Endometrial microvascular endothelial cells (primary cell): ENCODE results near the gene BMP2K. TPM values are rescaled to one million over a fixed set of nuclear protein-coding genes. Genes with fewer than 3 reads are reported as not detected.

Experiments
- in situ Hi-C: cut with HindIII; loops from 2 replicates; pipeline ENCODE4 v1.10.0; 2017; ENCODE audit warnings: low sequenced_read_pairs, low pct_unique_long_range_greater_than_20kb; ENCODE audit errors: inconsistent ontology term
- total RNA-seq: library from RNA; depleted of rRNA; stranded (reverse); fragments of >200 nt; gene quantifications from one replicate; pipeline ENCODE4 v1.2.3, GENCODE V29; 2015; ENCODE audit errors: inconsistent ontology term

BMP2K gene
- 26.7 TPM for total RNA-seq

DNA sequence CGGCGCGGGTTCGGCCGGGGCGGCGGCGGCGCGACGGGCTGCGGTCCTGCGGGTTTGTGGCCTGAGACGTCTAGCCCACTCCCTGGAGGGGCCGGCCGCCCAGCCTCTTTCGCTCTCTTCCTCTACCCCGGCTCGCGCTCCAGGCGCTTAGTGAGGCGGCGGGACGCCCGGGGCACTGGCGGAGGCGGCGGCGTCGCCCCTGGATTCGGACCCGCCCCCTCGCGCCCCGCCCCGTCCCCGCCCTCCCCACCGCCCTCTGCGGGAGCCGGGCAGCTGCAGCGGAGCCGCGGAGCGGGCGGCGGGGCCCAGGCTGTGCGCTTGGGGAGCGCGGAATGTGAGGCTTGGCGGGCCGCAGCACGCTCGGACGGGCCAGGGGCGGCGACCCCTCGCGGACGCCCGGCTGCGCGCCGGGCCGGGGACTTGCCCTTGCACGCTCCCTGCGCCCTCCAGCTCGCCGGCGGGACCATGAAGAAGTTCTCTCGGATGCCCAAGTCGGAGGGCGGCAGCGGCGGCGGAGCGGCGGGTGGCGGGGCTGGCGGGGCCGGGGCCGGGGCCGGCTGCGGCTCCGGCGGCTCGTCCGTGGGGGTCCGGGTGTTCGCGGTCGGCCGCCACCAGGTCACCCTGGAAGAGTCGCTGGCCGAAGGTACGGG, at the start of gene BMP2K:
BMP2K (plus strand) TSS at position 272 of the 650 bp plus-strand sequence; CDS start at position 466, 194 bp downstream.
- in situ Hi-C loops = no loop called here

DNA sequence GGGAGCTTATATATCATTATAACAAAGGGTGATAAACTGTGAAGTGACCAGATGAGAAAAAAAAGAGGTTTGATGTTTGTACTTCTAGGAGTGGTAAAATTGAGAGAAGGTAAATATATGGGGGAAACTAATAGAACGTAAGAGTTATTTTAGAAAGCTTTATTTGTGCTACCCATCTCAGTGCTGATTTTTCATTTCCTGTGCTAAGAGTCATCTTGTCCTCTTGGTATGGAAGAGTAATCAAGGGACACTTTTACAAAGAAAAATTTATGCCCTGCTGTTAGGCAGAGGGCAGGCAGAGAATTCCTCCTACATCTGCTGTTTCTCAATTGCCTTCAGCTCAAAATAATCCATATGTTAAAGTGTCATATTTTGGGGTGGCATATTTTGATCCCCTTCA, 49.6 kb upstream of the BMP2K start:
- in situ Hi-C loops = no loop called here

DNA sequence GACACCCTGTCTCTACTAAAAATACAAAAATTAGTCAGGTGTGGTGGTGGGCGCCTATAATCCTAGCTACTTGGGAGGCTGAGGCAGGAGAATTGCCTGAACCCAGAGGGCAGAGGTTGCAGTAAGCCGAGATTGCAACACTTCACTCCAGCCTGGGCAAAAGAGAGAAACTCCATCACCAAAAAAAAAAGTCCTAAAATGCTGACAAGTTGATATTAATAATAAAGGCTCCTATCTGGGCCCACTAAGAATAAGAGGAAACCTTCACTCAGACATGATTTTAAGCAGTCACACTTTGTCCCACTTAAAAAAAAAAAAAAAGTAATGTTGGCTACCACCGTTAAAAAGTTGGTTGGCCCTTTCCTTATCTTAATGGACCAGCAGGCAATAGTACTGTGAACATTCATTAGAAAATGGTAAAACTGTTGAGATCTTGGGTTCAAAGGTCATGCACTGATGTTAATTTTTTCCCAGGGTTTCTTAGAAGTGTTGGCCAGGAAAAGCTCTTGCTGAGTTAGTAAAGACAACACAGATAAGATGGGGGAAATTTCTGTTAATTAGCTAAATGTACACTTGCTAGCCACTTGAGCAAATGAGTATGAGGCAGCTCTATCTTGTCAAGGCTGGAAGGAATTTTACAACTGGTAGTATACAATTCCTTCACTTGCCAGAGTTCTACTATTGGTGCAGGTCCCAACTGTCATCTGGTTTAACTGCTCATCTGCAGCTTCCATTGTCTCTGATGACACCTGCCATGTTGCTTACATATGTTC, 43.6 kb upstream of the BMP2K start:
- in situ Hi-C loops = no loop called here

DNA sequence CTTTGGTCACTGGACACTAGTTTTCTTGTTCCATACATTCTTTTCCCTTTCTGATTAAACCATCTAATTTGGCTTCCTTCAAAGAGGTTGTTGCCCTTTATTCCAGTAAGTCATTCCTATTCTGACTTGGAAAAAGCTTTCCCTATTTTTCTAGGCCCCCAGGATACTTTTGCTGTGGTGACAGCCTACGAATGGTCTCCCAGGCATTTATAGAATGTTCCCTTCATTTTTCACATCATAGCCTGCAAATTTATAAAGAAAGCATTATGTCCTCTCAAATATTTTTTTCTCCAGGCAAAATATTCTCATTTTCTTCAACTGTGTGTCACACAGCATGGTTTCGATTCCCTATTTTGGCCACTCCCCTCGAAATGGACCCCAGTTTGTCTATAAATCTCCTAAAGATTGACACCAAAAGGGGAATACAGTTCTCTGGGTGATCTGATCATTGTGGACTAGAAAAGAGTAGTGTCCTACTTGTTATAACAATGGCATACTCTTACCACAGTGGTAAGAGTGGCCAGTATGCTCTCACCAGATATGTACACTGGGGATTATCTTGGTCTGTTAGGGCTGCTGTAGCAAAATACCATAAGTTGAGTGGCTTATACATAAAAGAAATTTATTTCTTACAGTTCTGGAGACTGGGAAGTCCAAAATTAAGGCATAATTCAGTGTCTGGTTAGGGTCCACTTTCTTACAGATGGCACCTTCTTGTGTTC, 41.5 kb upstream of the BMP2K start:
- in situ Hi-C loops = no loop called here

DNA sequence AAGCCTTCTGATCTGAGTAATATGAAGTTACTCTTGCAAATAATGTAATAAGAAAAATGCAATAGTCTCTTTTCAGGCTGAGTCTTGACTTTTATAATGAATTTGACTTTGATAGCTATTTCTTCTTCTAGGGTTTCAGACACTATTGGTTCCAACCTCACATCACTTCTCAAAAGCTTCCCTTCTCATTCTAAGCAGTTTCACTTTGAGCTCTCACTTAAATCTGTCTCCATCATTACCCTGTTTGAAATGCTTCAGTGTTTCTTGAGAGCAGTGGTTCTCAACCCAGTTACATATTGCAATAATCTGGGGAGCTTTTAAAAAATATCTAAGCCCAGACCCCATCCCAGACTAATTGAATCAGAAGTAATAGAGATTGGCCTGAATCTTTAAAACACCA, 40.5 kb upstream of the BMP2K start:
- in situ Hi-C loops = no loop called here

DNA sequence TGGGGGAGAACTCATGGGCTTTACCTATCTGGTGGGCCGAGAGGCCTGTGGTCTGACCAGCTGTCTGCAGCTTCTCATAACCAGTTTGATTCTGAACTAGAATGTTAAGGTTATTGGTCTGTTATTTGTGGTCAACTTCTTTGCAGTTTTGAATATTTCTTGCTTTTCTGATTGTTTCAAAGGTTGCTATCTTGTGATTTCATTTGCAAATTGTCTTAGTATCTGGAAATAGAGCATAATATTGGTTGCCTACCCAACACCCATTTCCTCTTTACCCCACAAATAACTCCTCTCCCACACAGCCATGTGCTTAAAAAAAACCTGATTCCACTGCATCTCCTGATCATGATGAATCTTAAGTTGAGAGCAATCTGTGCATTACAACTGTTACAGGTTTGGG, 39.1 kb upstream of the BMP2K start:
- in situ Hi-C loops = no loop called here

DNA sequence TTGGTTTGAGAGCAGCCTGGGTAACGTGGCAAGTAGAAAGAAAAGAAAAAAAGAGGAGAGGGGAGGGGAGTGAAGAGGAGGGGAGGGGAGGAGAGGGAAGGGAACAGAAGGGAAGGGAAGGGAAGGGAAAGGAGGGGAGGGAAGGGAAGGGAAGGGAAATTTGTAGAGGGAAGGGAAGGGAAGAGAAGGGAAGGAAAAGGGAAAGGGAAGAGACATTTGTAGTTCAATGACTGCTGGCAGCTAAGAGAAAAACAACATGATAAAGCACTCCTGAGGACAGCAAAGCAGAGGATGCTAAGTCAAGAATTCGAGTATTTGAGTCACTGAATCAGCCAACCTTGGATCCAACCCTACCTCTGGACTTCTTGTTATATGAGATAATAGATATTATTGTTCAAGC, 38.2 kb upstream of the BMP2K start:
- in situ Hi-C loops = no loop called here

DNA sequence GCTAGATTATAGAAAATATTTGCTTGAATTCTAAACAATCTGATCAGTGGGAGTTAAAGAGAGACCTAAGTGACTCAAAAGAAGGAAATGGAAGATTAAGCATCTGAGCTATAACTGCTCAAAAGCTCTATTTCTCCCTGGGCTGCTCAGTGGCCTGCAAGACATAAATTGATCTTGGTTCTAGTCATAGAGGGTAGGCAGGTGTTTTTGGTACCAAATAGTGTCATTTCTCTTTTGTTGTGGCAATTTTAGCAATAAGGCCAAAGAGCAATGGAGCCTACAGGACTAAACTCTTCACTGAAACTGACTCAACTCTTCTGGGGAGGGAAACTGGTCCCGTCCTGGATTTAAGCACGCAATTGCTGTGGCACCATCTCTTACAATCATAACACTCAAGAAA, 33.9 kb upstream of the BMP2K start:
- in situ Hi-C loops = no loop called here

DNA sequence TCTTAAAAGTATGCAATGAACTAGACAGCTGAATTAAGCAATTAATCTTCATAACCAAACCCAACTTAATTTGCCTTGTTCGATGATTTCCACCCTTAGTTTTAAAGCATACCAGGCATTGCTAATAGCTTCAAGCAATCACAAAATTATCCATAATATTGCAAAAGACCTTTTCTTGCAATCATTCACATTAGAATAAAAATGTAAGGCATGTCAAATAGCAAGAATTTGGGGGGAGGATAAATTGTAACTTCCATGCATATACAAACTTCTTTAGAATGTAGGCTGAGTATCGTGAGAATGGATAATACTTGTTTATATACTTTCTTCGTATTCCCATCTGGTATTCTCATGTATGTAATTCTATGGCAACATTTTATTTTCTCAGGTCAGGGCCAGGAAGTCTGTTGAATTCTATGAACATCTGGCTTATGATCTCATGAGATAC, 28.7 kb upstream of the BMP2K start:
- in situ Hi-C loops = no loop called here

DNA sequence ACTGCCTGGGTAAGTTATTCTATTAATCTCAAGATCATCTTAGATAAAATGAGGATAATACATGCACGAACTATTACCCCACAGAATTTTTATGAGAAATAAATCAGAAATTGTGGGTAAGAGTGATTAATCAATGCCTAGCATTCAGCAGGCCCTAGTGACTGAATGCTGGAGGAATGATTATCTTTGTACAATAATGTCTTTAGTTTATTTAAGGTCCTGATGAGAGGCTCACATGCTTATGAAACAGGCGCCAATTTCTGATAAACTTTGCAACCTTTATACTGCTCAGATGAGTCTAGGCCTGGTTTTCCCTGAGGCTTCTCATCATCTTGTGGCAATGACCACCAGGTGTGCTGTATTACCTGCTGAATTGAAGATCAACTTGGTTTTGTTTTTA, 27.8 kb upstream of the BMP2K start:
- in situ Hi-C loops = no loop called here

DNA sequence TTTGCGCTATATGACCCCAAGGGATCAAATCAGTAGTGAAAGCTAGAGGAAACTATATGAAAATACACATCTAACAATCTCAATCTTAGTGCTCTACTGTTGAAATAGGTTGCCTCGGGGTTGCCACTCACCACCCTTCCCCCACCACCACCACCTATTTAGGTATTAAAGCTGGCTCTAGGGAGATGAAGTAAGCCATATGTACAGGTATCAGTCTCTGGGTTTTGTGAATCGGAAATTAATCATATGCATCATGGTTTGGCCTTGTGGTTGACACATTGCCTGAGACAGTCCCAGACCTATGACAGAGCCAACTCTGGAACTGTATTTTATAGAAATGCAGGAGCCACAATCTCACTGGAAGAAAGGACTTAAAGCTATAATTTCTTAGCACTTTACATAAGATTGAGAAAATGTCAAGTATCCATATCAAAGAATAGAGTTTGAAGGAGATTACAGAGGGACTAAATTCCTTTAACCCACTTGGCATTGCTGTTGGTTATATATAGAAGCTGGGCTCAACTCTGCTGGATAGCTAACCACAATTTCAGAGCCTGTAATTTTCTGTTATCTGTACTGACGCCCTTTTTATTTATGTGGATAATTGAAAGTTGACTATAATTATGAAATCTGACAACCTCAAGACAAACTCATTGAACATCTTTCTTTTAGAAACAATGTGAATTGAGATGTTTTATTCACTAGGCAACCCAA, 26.7 kb upstream of the BMP2K start:
- in situ Hi-C loops = no loop called here

DNA sequence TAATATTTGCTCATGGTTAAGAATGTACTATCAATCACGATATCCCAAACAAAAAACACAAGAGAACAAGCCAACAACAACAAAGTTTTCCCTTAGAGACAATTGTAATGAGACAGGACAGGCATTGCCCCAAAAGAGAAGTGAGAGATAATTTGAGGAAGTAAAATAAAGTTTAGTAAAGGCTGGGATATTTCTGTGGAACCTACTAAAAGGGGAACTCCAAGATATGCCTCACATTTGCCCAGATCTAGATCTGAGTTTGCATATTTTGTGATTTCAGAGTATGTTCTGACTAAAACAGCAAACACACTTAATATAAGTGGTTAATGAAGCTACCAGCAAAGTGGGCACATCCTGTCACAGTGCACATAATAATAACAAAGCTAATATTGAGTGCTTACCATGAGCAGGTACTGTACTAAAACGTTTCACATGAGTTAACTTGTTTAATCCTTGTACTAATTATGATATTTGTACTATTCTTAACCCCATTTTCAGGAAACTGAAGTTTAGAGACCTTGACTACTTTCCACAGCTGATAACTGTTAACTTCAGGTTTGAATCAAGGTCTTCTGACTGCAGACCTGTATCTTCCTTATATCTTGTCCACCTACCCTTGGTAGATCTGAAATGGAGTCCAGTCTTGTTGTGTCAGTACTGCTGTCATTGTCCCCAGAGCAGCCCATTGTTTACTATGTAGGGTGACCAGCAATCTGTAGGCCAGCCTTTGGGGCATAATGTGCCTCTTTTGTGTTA, 26.0 kb upstream of the BMP2K start:
- in situ Hi-C loops = no loop called here

DNA sequence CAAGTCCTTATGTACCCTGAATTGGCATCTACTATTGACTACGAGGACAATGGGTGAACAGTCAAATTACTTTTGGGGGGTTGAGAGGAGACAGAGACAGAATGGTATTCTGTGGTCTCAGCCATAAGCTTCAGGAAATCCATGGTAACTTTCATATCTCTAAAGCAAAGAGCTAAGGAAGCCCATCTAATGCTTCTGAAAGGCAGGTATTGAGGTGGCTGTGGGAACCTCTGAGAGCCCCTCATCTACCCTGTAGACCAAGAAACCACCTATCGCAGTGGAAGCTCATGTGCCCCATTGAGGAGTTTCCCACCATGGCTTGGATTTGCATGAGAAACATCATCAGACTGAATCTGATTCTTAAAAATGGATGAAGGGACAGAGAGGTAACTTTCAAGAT, 23.1 kb upstream of the BMP2K start:
- in situ Hi-C loops = no loop called here

DNA sequence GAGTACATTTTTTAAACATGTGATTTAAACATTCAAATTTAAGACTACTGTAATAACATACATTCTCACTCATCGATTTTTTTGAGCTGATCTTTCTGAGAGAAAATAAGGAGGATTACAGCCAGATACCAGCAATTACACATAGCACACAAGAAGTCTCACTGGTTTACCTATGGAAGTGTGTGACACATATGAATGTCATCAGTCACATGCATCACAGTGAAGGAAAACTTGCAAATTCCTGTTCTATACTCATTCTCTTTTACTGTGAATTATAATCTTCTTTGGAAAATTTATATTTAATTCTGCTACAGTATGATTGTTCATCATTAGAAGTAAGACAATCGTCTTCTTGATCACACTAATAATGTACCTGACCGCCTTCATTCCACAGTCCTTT, 21.3 kb upstream of the BMP2K start:
- in situ Hi-C loops = no loop called here

DNA sequence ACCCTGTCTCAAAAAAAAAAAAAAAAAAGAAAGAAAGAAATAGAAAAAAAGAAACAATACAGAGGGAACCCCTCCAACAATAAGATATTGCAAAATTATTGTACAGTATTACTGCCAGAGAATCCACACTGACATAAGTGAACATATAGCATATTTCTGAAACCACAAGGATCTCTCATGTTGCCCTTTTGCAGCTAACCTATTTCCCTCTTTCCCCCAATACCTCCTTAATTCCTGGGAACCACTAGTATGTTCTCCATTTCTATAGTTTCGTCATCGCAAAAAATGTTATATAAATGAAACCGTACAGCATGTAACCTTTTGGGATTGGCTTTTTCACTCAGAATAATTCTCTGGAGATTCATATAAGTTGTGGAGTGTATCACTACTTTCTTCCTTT, 20.0 kb upstream of the BMP2K start:
- in situ Hi-C loops = no loop called here

DNA sequence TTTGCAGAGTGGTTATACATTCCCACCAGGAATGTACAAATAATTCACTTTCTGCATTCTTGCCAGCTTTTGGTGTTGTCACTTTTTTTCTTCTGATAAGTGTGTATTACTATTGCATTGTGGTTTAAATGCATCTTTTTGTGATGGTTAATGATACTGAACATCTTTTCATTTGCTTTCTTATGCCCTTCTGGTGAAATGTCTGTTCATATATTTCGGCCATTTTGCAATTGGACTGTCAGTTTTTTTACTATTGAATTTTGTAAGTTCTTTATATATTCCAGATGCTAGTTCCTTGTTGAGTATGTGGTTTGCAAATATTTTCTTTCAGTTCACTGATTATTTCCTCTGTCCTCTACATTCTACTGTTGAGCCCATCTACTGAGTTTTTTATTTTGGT, 19.4 kb upstream of the BMP2K start:
- in situ Hi-C loops = no loop called here

DNA sequence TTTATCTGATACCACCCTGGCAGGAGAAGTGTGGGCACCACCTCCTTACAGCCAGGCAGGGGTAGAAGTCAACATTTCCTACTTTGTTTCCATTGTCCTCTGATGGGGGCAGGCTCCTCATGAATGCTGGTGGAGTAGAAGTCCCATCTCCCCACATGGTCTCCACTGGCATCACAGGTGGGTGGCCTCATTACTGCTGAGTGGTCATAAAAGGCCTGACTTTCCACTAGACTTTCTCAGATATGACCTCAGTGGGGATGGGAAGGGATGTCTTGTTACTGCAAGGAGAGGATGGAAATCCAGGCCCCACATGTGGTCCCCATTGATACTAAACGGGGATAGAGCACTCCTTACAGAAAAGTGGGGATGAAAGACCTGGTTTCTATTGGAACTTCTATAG, 18.6 kb upstream of the BMP2K start:
- in situ Hi-C loops = no loop called here

DNA sequence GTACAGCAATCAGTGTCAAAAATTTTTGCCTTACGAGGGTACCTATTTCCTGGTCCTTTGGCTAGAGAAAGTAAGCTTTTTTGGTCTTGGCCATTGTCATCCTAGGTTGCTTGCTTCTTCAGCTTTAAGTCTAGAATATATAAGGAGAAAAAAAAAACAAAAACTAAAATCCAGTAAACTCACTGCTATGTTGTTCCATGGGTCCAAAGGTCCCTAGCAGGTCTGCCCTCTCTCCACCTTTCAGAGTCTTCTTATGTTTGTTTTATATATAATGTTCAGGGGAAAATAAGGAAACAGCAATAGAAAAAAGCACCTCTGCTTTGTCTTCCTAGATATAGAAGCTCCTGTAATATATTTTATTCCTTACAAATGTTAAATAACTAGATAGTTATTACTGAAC, 18.1 kb upstream of the BMP2K start:
- in situ Hi-C loops = no loop called here

DNA sequence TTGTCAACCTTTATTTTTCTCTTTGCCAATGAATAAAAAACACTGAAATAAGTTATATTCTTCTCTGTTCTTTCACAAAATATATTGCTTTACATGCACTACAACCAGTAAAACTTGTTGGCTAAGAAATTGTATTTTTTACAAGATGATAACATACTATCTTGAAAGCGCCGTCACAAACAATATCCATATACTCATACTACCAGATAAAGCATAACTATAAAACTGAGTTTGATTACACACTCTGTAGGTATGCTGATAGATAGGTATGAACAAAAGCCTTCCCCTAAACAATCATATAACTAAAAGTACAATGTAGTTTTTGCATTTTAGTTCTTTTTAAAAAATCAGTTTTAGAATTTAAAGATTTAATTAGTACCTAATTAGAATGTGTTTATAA, 13.6 kb upstream of the BMP2K start:
- in situ Hi-C loops = no loop called here
